Right lobe of liver (tissue), 6 donors: ENCODE data around the gene OPRM1. TPM values are rescaled to one million over a fixed set of nuclear protein-coding genes. Genes with fewer than 3 reads are reported as not detected.

Experiments
- ATAC-seq, 4 donors: fragments of 200-7000 bp; cut with Tn5 transposase; one replicate each; pipeline ENCODE4 v1.9.1; 2020; ENCODE audit warnings: mild to moderate bottlenecking in 4 of 4, moderate library complexity in 4 of 4
- DNase-seq, 3 donors: peaks; one replicate each; pipeline ENCODE4 v3.0.0-alpha.2; 2020
- H3K27ac ChIP-seq, 3 donors: fragments of 200-600 bp; one replicate each; pipeline ENCODE4 v1.8.0; 2022
- H3K27me3 ChIP-seq, 2 donors: fragments of 200-600 bp; one replicate each; pipeline ENCODE4 v1.8.0; 2022
- H3K36me3 ChIP-seq, 4 donors: fragments of 200-600 bp; sonication (generic) in 1 of 4; one replicate each; pipeline versions ENCODE4 v1.5.1 to v1.8.0; 2017 to 2022; ENCODE audit warnings: control low read depth in 1 of 4
- H3K4me1 ChIP-seq, 4 donors: fragments of 200-600 bp; sonication (generic) in 1 of 4; one replicate each; pipeline versions ENCODE4 v1.5.1 to v1.8.0; 2017 to 2022; ENCODE audit warnings: control low read depth in 1 of 4
- H3K4me3 ChIP-seq, 3 donors: fragments of 200-600 bp; one replicate each; pipeline ENCODE4 v1.8.0; 2022
- H3K9me3 ChIP-seq, 4 donors: fragments of 200-600 bp; sonication (generic) in 1 of 4; one replicate each; pipeline versions ENCODE4 v1.5.1 to v1.8.0; 2017 to 2022; ENCODE audit warnings: control low read depth in 1 of 4
- CTCF ChIP-seq, 4 donors: fragments of 200-600 bp in 3 of 4; fragments of 450-650 bp in 1 of 4; IDR thresholded peaks; one replicate each; pipeline versions ENCODE4 v1.5.1 to v1.8.0; 2016 to 2022; ENCODE audit warnings: antibody characterized with exemption in 4 of 4, mild to moderate bottlenecking in 2 of 4
- POLR2A ChIP-seq: fragments of 450-650 bp; IDR thresholded peaks from one replicate; pipeline ENCODE4 v1.6.1; 2017; ENCODE audit warnings: antibody characterized with exemption, mild to moderate bottlenecking
- WGBS: methylation state at CpG from one replicate; pipeline ENCODE4 v1.1.6; 2018; ENCODE audit warnings: low coverage, low lambda C conversion rate; ENCODE audit not compliant: insufficient coverage; ENCODE audit errors: missing lambda C conversion rate; 5-methylcytosine and 5-hydroxymethylcytosine counted together
- intact Hi-C, 2 donors: fragments of 100-400 bp; cut with DNase I; formaldehyde crosslinking; loops; one replicate each; pipeline versions ENCODE4 v1.11.2 to v1.14.1; 2022
- total RNA-seq, 6 experiments: library from RNA; depleted of rRNA in 2 of 6; stranded (reverse); fragments of >200 nt in 2 of 6; fragmentation: NEBNext Ultra II Directional in 3 of 6; extraction: Animal tissue kit (Norgen Biotek cat#: 25700) in 3 of 6; gene quantifications; one replicate each; pipeline versions ENCODE4 v1.1.0 to v1.2.4, GENCODE V29; 2016 to 2023
- donor health status: DM: no; HTN: yes; CAD: no.
- donor health status: DM: no; HTN: no; CAD: no.
- donor health status: DM: no; HTN: no; CAD: no.
- donor health status: DM: no; HTN: yes; CAD: no.
- donor health status: DM: no; HTN: yes; CAD: no.

Gene OPRM1
- total RNA-seq, 6 experiments from 2014 or later, result not detected

DNA sequence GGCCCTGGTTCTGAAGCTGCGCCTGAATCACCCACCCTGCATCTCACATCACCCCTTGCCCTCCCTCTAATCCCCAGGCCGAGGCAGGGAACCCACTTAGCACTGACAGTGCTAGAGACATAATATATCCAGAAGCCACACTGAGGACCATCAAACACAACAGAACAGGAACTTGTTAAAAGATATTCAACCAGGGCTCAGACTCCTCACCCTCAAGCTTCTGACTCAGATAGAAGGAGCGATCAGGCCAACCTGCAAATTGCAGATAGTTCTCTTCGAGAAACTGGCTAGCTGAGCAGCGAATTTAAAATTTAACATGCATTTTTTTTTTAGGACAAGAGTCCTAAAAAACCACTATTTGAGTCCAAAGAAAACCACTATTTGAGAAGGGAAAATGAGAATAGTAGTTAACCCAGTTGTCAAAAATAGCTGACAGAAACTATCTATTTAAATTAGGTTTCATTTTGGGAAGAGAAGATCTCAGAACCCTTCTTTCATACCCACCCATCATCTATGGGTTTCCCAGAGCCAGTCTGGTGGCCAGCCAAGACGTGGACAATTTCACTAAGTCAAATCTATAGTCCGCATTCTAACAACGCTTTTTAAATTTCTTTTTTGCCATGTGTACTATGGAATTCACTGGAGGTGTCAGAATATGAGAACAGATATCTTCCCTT, 95.6 kb downstream of the OPRM1 start:
- Histone ChIP-seq H3K9me3 (no peaks in the 10 kb centered on the region), H3K36me3 (no peaks in the 10 kb centered on the region), H3K4me1 (no peaks in the 10 kb centered on the region), H3K4me3 (no peak overlapping the region), H3K27me3 (no peaks in the 10 kb centered on the region), H3K27ac (no peak overlapping the region)
- TF ChIP-seq CTCF (IDR thresholded peaks at IDR 0.05), result no peak
- no peak for TF ChIP-seq POLR2A
- intact Hi-C loops, result no loop called here
- WGBS, result 69% methylated on average over 7 of the region's 8 CpGs
- ATAC-seq, result no peak
- DNase-seq, result no peak

DNA sequence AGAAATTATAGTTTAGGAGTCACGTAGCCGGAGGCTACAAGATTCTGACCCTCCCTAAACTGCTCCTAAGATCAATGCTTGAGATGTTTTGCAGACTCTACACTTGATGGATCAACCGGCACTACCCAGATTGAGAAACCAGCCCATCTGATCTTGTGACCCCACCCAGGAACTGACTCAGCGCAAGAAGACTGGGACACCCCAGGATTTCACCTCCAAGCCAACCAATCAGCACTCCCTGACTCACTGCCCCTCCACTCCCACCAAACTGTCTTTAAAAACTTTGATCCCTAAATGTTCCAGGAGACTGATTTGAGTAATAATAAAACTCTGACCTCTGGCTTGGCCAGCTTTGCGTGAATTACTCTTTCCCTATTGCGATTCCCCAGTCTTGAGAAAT, 99.8 kb downstream of the OPRM1 start:
- intact Hi-C loops, result no loop called here
- WGBS, result 81% methylated on average over 6 of the region's 6 CpGs

GRCh38 chr6:154139892-154140291, 100.9 kb downstream of the OPRM1 start:
- no peaks in the 10 kb centered on the region for H3K27me3 ChIP-seq
- intact Hi-C loops, result no loop called here
- ATAC-seq (peak in 1 of 4 donors; percentile 35), DNase-seq (no peak)
- TF ChIP-seq POLR2A, result no peak
- TF ChIP-seq CTCF (IDR thresholded peaks at IDR 0.05), result no peak
- H3K9me3 ChIP-seq, result no peaks in the 10 kb centered on the region
- no peaks in the 10 kb centered on the region for H3K4me1 ChIP-seq
- H3K36me3 ChIP-seq, result no peaks in the 10 kb centered on the region
- 74% methylated on average over 6 of the region's 6 CpGs for whole genome bisulfite sequencing
- no peak overlapping the region for H3K4me3 ChIP-seq
- no peak overlapping the region for H3K27ac ChIP-seq

More for the DNA sequence above, 99.8 kb downstream of the OPRM1 start:
- Histone ChIP-seq H3K27me3 (no peaks in the 10 kb centered on the region), H3K4me1 (no peaks in the 10 kb centered on the region), H3K36me3 (no peaks in the 10 kb centered on the region), H3K9me3 (no peaks in the 10 kb centered on the region), H3K4me3 (no peak overlapping the region), H3K27ac (no peak overlapping the region)
- no peak for TF ChIP-seq POLR2A
- TF ChIP-seq CTCF (IDR thresholded peaks at IDR 0.05), result no peak
- DNase-seq, result no peak
- ATAC-seq, result no peak

DNA sequence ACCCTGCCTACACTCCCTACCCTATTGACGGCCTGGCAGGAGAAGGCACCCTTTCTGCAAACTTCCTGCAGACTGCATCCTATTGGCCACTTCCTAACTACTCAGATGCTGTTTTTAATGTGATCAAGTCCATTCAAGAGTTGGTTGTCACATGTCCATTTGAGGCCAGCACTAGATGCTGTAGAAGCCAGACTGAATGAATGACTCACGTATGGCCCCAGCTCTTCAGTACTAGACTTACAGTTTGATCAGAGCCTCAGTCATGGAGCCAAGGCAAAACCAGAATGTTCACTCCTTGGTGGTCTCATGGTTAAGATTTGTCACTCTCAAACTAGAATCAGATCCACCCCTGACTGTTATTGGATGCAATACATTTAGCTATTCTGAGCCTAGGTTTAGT, 101.7 kb downstream of the OPRM1 start:
- H3K4me1 ChIP-seq, result no peaks in the 10 kb centered on the region
- no peak for ATAC-seq
- no peak overlapping the region for H3K4me3 ChIP-seq
- H3K9me3 ChIP-seq, result no peaks in the 10 kb centered on the region
- intact Hi-C loops, result no loop called here
- DNase-seq, result no peak
- no peak for TF ChIP-seq POLR2A
- no peak for TF ChIP-seq CTCF (IDR thresholded peaks at IDR 0.05)
- WGBS, result 69% methylated on average over 2 of the region's 2 CpGs
- no peaks in the 10 kb centered on the region for H3K27me3 ChIP-seq
- H3K27ac ChIP-seq, result no peak overlapping the region
- H3K36me3 ChIP-seq, result no peaks in the 10 kb centered on the region
